B cell (primary cell): ENCODE data around the gene PTGFRN. TPM values are rescaled to one million over a fixed set of nuclear protein-coding genes. Genes with fewer than 3 reads are reported as not detected.

Source experiments
- ATAC-seq: fragments of 200-7000 bp; cut with Tn5 transposase; one replicate; pipeline ENCODE4 v1.10.0; 2021; ENCODE audit warnings: low read depth, mild to moderate bottlenecking, moderate number of reproducible peaks, moderate library complexity
- CTCF ChIA-PET: fragments of 350-600 bp; sonication (Branson Sonifier 250); formaldehyde crosslinking; loops from one replicate; lab custom pipeline; 2021; ENCODE audit warnings: antibody characterized with exemption, inconsistent platforms; lab: Charles Lee
- POLR2A ChIA-PET: fragments of 350-600 bp; sonication (Branson Sonifier 250); formaldehyde crosslinking; loops from one replicate; lab custom pipeline; 2021; ENCODE audit warnings: antibody characterized with exemption; lab: Charles Lee
- DNase-seq: peaks from one replicate; pipeline ENCODE4 v3.0.0; 2013
- H2AFZ ChIP-seq: 2 replicates; pipeline ENCODE4 v1.6.1; 2012; ENCODE audit warnings: mild to moderate bottlenecking, low read depth, low read length; ENCODE audit not compliant: insufficient read depth, poor library complexity, severe bottlenecking
- H3K27ac ChIP-seq, 2 donors: 1 replicate in 1 of 2; 2 replicates in 1 of 2; pipeline ENCODE4 v1.5.1; 2012 to 2013; ENCODE audit warnings: low read length in 2 of 2, mild to moderate bottlenecking in 2 of 2, moderate library complexity in 1 of 2
- H3K27me3 ChIP-seq, 4 experiments: fragments of 200-600 bp in 1 of 4; sonication (generic) in 1 of 4; replicated peaks in 1 of 4; 1 replicate in 2 of 4; 2 replicates in 2 of 4; pipeline versions ENCODE4 v1.6.1 to v1.7.0; 2013 to 2016; ENCODE audit warnings: low read length in 3 of 4, mild to moderate bottlenecking in 2 of 4, mixed read lengths in 1 of 4, moderate library complexity in 1 of 4; ENCODE audit not compliant: insufficient read depth in 4 of 4, control insufficient read depth in 3 of 4; ENCODE audit errors: control extremely low read depth in 1 of 4
- H3K36me3 ChIP-seq, 2 experiments: replicated peaks in 1 of 2; 1 replicate in 1 of 2; 2 replicates in 1 of 2; pipeline versions ENCODE4 v1.6.1 to v1.7.1; 2013; ENCODE audit warnings: low read length in 1 of 2; ENCODE audit not compliant: insufficient read depth in 2 of 2, control insufficient read depth in 1 of 2; ENCODE audit errors: control extremely low read depth in 1 of 2, extremely low read depth in 1 of 2
- H3K4me1 ChIP-seq, 2 donors: fragments of 200-600 bp in 1 of 2; sonication (generic) in 1 of 2; 1 replicate in 1 of 2; 2 replicates in 1 of 2; pipeline versions ENCODE4 v1.5.1 to v1.6.1; 2013 to 2017; ENCODE audit warnings: low read length in 2 of 2; ENCODE audit not compliant: control insufficient read depth in 2 of 2, insufficient read depth in 2 of 2
- H3K4me2 ChIP-seq: replicated peaks from 2 replicates; pipeline ENCODE3; 2012; ENCODE audit warnings: mild to moderate bottlenecking, low read depth, low read length; ENCODE audit not compliant: poor library complexity, severe bottlenecking
- H3K4me3 ChIP-seq, 5 experiments: fragments of 200-600 bp in 1 of 5; sonication (generic) in 1 of 5; 1 replicate in 3 of 5; 2 replicates in 2 of 5; pipeline versions ENCODE4 v1.5.1 to v1.7.0; 2011 to 2016; ENCODE audit warnings: low read length in 4 of 5, mild to moderate bottlenecking in 4 of 5, low read depth in 2 of 5, control low read depth in 1 of 5, moderate library complexity in 1 of 5; ENCODE audit not compliant: insufficient read depth in 1 of 5; ENCODE audit errors: control extremely low read depth in 1 of 5, extremely low read depth in 1 of 5
- H3K79me2 ChIP-seq: fragments of 200-600 bp; sonication (generic); one replicate; pipeline ENCODE4 v1.6.0; 2016; ENCODE audit warnings: low read length; ENCODE audit not compliant: control insufficient read depth, insufficient read depth
- H3K9ac ChIP-seq: fragments of 200-600 bp; sonication (generic); 2 replicates; pipeline ENCODE4 v1.6.1; 2017; ENCODE audit warnings: mild to moderate bottlenecking, low read length, moderate library complexity
- H3K9me3 ChIP-seq, 3 donors: one replicate each; pipeline versions ENCODE4 v1.6.1 to v1.7.1; 2013; ENCODE audit warnings: low read length in 2 of 3; ENCODE audit not compliant: control insufficient read depth in 2 of 3, insufficient read depth in 1 of 3; ENCODE audit errors: control extremely low read depth in 1 of 3
- H4K20me1 ChIP-seq: 2 replicates; pipeline ENCODE4 v1.6.0; 2012; ENCODE audit warnings: mild to moderate bottlenecking, low read length; ENCODE audit not compliant: insufficient read depth, control insufficient read depth, poor library complexity, severe bottlenecking
- H3K27ac Mint-ChIP-seq: one replicate; pipeline ENCODE4 v1.8.0; 2021; ENCODE audit warnings: mixed read lengths
- H3K27me3 Mint-ChIP-seq: one replicate; pipeline ENCODE4 v1.8.0; 2021; ENCODE audit warnings: mixed read lengths
- H3K4me1 Mint-ChIP-seq: one replicate; pipeline ENCODE4 v1.8.0; 2021; ENCODE audit warnings: mixed read lengths
- H3K4me3 Mint-ChIP-seq: one replicate; pipeline ENCODE4 v1.8.0; 2021; ENCODE audit warnings: mixed read lengths
- H3K9me3 Mint-ChIP-seq: one replicate; pipeline ENCODE4 v1.8.0; 2022; ENCODE audit warnings: mixed read lengths; ENCODE audit not compliant: insufficient read depth
- EZH2 ChIP-seq: IDR thresholded peaks from 2 replicates; pipeline ENCODE4 v1.6.1; 2012; ENCODE audit warnings: borderline replicate concordance, low read depth, mild to moderate bottlenecking, moderate library complexity, low read length; ENCODE audit not compliant: insufficient read depth, poor library complexity, severe bottlenecking
- WGBS: methylation state at CpG from one replicate; pipeline ENCODE4 v1.1.5; 2013; ENCODE audit warnings: missing lambda C conversion rate; ENCODE audit not compliant: insufficient coverage; 5-methylcytosine and 5-hydroxymethylcytosine counted together
- intact Hi-C: fragments of 100-400 bp; cut with micrococcal nuclease; formaldehyde crosslinking; loops from one replicate; pipeline ENCODE4 v1.10.0; 2022
- polyA plus RNA-seq: library from polyadenylated mRNA; depleted of rRNA; stranded (reverse); fragments of >200 nt; gene quantifications from 2 replicates; pipeline ENCODE4 v1.2.3, GENCODE V29; 2012
- total RNA-seq, 2 donors: library from RNA; stranded (reverse); fragments of 120-200 nt in 1 of 2; gene quantifications; 1 replicate in 1 of 2; 2 replicates in 1 of 2; pipeline versions ENCODE4 v1.2.3 to v1.2.4, GENCODE V29; 2013 to 2022
- TF ChIP-seq, protein P1 (sequence below): fragments of 200-600 bp; IDR thresholded peaks from one replicate; pipeline ENCODE4 v1.8.0; 2022; ENCODE audit warnings: antibody characterized with exemption, mild to moderate bottlenecking

The PTGFRN gene
- total and polyA plus RNA-seq, 2 donors (not counting 1 experiment from before 2014, with no cell fraction given), result 0.17 TPM; not detected in 1

GRCh38 chr1:116877141-116877818 is 32.4 kb upstream of the PTGFRN start:
- H3K9me3 ChIP-seq, result no peaks in the 10 kb centered on the region
- H3K4me3 ChIP-seq, result no peak overlapping the region
- 94% methylated on average over 2 of the region's 2 CpGs for WGBS
- CTCF ChIA-PET, result no interaction called here
- intact Hi-C loops, result no loop called here
- no peak for DNase-seq
- no peak overlapping the region for H3K4me2 ChIP-seq
- no peak overlapping the region for H3K9ac ChIP-seq
- Mint-ChIP-seq H3K27ac (no peak overlapping the region), H3K4me3 (no peak overlapping the region), H3K9me3 (no peaks in the 10 kb centered on the region), H3K4me1 (no peaks in the 10 kb centered on the region), H3K27me3 (peaks cover 16% of the 10 kb centered on the region)
- H3K27ac ChIP-seq, result no peak overlapping the region
- H3K27me3 ChIP-seq, result peaks cover 0 to 22% (median 12%) of the 10 kb centered on the region in 4 experiments
- H4K20me1 ChIP-seq, result no peaks in the 10 kb centered on the region
- no peaks in the 10 kb centered on the region for H3K79me2 ChIP-seq
- no peaks in the 10 kb centered on the region for H3K36me3 ChIP-seq
- H2AFZ ChIP-seq, result no peak overlapping the region
- ATAC-seq, result no peak
- POLR2A ChIA-PET, result no interaction called here
- H3K4me1 ChIP-seq, result peaks cover 11 to 16% of the 10 kb centered on the region in 2 donors
- TF ChIP-seq, protein P1, sequence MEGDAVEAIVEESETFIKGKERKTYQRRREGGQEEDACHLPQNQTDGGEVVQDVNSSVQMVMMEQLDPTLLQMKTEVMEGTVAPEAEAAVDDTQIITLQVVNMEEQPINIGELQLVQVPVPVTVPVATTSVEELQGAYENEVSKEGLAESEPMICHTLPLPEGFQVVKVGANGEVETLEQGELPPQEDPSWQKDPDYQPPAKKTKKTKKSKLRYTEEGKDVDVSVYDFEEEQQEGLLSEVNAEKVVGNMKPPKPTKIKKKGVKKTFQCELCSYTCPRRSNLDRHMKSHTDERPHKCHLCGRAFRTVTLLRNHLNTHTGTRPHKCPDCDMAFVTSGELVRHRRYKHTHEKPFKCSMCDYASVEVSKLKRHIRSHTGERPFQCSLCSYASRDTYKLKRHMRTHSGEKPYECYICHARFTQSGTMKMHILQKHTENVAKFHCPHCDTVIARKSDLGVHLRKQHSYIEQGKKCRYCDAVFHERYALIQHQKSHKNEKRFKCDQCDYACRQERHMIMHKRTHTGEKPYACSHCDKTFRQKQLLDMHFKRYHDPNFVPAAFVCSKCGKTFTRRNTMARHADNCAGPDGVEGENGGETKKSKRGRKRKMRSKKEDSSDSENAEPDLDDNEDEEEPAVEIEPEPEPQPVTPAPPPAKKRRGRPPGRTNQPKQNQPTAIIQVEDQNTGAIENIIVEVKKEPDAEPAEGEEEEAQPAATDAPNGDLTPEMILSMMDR, result no peak
- no peak for TF ChIP-seq EZH2

DNA sequence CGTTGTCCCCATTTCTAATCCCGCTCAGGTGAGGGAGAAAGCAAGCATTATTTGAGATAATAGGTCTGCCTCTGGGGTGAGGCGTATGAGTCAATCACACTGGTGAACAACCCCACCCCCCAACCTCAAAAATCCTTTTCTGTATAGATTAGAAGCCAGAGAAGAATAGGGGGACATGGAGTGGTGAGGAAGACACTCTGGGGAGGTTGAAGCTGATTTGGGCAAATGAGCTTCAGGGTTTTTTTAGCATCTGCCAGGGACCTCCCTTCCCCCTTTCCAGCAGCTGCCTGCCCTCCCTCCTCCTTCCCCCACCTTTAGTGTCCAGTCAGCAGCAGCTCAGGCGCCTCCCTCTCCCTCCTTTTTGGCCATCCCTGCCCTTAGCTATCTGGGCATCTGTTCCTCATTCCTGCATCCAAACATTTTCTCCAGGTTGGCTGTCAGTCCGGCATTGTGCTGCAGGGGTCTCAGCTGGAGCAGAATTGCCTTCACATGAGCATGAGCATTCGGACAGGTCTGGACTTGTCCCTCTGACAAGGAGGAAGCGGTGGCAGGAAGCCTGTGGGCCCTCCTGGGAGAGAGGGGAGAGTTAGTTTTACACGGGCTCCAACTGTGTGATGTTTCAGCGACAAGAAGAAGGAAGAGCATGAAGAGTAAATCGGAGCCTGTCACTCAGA is 30.8 kb upstream of the PTGFRN start:
- ATAC-seq (no peak), DNase-seq (no peak)
- Histone ChIP-seq H3K36me3 (no peaks in the 10 kb centered on the region), H4K20me1 (no peaks in the 10 kb centered on the region), H3K4me1 (peaks cover 11 to 16% of the 10 kb centered on the region in 2 donors), H3K79me2 (no peaks in the 10 kb centered on the region), H3K9me3 (no peaks in the 10 kb centered on the region), H3K27ac (no peak overlapping the region), H2AFZ (peak overlapping the region; percentile 42), H3K27me3 (peaks cover 0 to 20% (median 12%) of the 10 kb centered on the region in 4 experiments), H3K9ac (no peak overlapping the region), H3K4me3 (no peak overlapping the region), H3K4me2 (no peak overlapping the region)
- 5% methylated on average over 7 of the region's 10 CpGs for WGBS
- Mint-ChIP-seq H3K27me3 (peaks cover 11% of the 10 kb centered on the region), H3K27ac (no peak overlapping the region), H3K4me3 (no peak overlapping the region), H3K9me3 (no peaks in the 10 kb centered on the region), H3K4me1 (no peaks in the 10 kb centered on the region)
- TF ChIP-seq, protein P1, result no peak
- no peak for TF ChIP-seq EZH2
- intact Hi-C loops, result no loop called here
- ChIA-PET POLR2A (no interaction called here), CTCF (no interaction called here)
